H9 (cell line): ENCODE results near the gene IFT122. TPM values are rescaled to one million over a fixed set of nuclear protein-coding genes. Genes with fewer than 3 reads are reported as not detected.

Experiments
- DNase-seq: peaks from one replicate; pipeline ENCODE4 v3.0.0-alpha.2; 2017
- H2AFZ ChIP-seq: one replicate; pipeline ENCODE4 v1.6.1; 2013; ENCODE audit warnings: mild to moderate bottlenecking, low read length, control low read depth, moderate library complexity
- H2AK5ac ChIP-seq: 2 replicates; pipeline ENCODE4 v1.6.1; 2013; ENCODE audit warnings: low read length, control low read depth, mixed read lengths; ENCODE audit not compliant: insufficient read length
- H2BK120ac ChIP-seq: one replicate; pipeline ENCODE4 v1.6.1; 2013; ENCODE audit warnings: low read depth, mild to moderate bottlenecking, low read length, control low read depth, inconsistent platforms; ENCODE audit not compliant: poor library complexity, severe bottlenecking
- H2BK12ac ChIP-seq: 2 replicates; pipeline ENCODE4 v1.6.1; 2013; ENCODE audit warnings: low read length, control low read depth, mixed read lengths, low read depth; ENCODE audit not compliant: insufficient read length
- H2BK15ac ChIP-seq: 2 replicates; pipeline ENCODE4 v1.6.1; 2013; ENCODE audit warnings: low read depth, low read length, control low read depth
- H2BK20ac ChIP-seq: one replicate; pipeline ENCODE4 v1.6.1; 2013; ENCODE audit warnings: low read depth, mild to moderate bottlenecking, low read length, control low read depth, inconsistent platforms; ENCODE audit not compliant: poor library complexity, severe bottlenecking
- H2BK5ac ChIP-seq: 2 replicates; pipeline ENCODE4 v1.6.1; 2013; ENCODE audit warnings: low read length, control low read depth, mixed read lengths; ENCODE audit not compliant: insufficient read length
- H3K14ac ChIP-seq: 2 replicates; pipeline ENCODE4 v1.6.1; 2013; ENCODE audit warnings: low read length, control low read depth; ENCODE audit not compliant: insufficient read depth
- H3K18ac ChIP-seq: 2 replicates; pipeline ENCODE4 v1.6.1; 2013; ENCODE audit warnings: low read depth, mild to moderate bottlenecking, mixed read lengths, low read length, control low read depth; ENCODE audit not compliant: insufficient read length
- H3K23ac ChIP-seq: 2 replicates; pipeline ENCODE4 v1.6.1; 2013; ENCODE audit warnings: low read length, control low read depth, mixed read lengths, low read depth; ENCODE audit not compliant: insufficient read length
- H3K23me2 ChIP-seq: 2 replicates; pipeline ENCODE4 v1.6.1; 2013; ENCODE audit warnings: low read depth, mild to moderate bottlenecking, mixed read lengths, low read length, control low read depth; ENCODE audit not compliant: insufficient read length, poor library complexity, severe bottlenecking
- H3K27ac ChIP-seq: 2 replicates; pipeline ENCODE4 v1.5.1; 2013; ENCODE audit warnings: low read length, control low read depth, mixed read lengths, low read depth; ENCODE audit not compliant: insufficient read length
- H3K27me3 ChIP-seq: 2 replicates; pipeline ENCODE4 v1.6.1; 2013; ENCODE audit warnings: low read length, control low read depth, inconsistent platforms; ENCODE audit not compliant: insufficient read depth
- H3K4ac ChIP-seq: 2 replicates; pipeline ENCODE4 v1.6.1; 2013; ENCODE audit warnings: low read depth, mild to moderate bottlenecking, control low read depth, inconsistent platforms, low read length, moderate library complexity
- H3K4me1 ChIP-seq: 2 replicates; pipeline ENCODE4 v1.6.1; 2013; ENCODE audit warnings: low read length, control low read depth, inconsistent platforms; ENCODE audit not compliant: insufficient read depth
- H3K4me2 ChIP-seq: 2 replicates; pipeline ENCODE4 v1.6.1; 2013; ENCODE audit warnings: low read length, control low read depth, mixed read lengths; ENCODE audit not compliant: insufficient read length, insufficient read depth
- H3K56ac ChIP-seq: 2 replicates; pipeline ENCODE4 v1.6.1; 2013; ENCODE audit warnings: low read depth, mild to moderate bottlenecking, mixed read lengths, low read length, control low read depth; ENCODE audit not compliant: insufficient read length
- H3K79me1 ChIP-seq: 2 replicates; pipeline ENCODE4 v1.6.1; 2013; ENCODE audit warnings: low read depth, mild to moderate bottlenecking, moderate library complexity, low read length, control low read depth, inconsistent platforms; ENCODE audit not compliant: insufficient read depth, poor library complexity, severe bottlenecking
- H3K79me2 ChIP-seq: 2 replicates; pipeline ENCODE4 v1.6.1; 2013; ENCODE audit warnings: low read length, control low read depth, inconsistent platforms; ENCODE audit not compliant: insufficient read depth
- H3K9ac ChIP-seq: 2 replicates; pipeline ENCODE4 v1.6.1; 2013; ENCODE audit warnings: low read length, control low read depth, mixed read lengths; ENCODE audit not compliant: insufficient read length; ENCODE audit errors: extremely low read depth
- H3K9me3 ChIP-seq: one replicate; pipeline ENCODE4 v1.6.1; 2013; ENCODE audit warnings: low read depth, low read length, inconsistent platforms; ENCODE audit not compliant: control insufficient read depth
- H3T11ph ChIP-seq: one replicate; pipeline ENCODE4 v1.6.1; 2013; ENCODE audit warnings: mild to moderate bottlenecking, low read length, control low read depth, inconsistent platforms
- H4K20me1 ChIP-seq: one replicate; pipeline ENCODE4 v1.6.1; 2013; ENCODE audit not compliant: control insufficient read depth, insufficient read length, insufficient read depth
- H4K5ac ChIP-seq: 2 replicates; pipeline ENCODE4 v1.6.1; 2013; ENCODE audit warnings: low read depth, mild to moderate bottlenecking, mixed read lengths, low read length, control low read depth; ENCODE audit not compliant: insufficient read length
- H4K8ac ChIP-seq: replicated peaks from 2 replicates; pipeline ENCODE4 v1.6.1; 2013; ENCODE audit warnings: low read length, control low read depth, mixed read lengths, low read depth; ENCODE audit not compliant: insufficient read length
- H4K91ac ChIP-seq: 2 replicates; pipeline ENCODE4 v1.6.1; 2013; ENCODE audit warnings: low read depth, mild to moderate bottlenecking, moderate library complexity, mixed read lengths, low read length, control low read depth; ENCODE audit not compliant: insufficient read length
- H3K27ac Mint-ChIP-seq, 3 experiments: 2 replicates in 2 of 3; 3 replicates in 1 of 3; pipeline ENCODE4 v1.8.0; 2020 to 2021; ENCODE audit warnings: mixed read lengths in 3 of 3, mild to moderate bottlenecking in 1 of 3, moderate library complexity in 1 of 3
- H3K27me3 Mint-ChIP-seq: 2 replicates; pipeline ENCODE4 v1.8.0; 2021; ENCODE audit warnings: low read depth, mild to moderate bottlenecking, moderate library complexity, mixed read lengths
- H3K36me3 Mint-ChIP-seq, 3 experiments: 2 replicates in 2 of 3; 3 replicates in 1 of 3; pipeline ENCODE4 v1.8.0; 2020 to 2021; ENCODE audit warnings: low read depth in 3 of 3, mixed read lengths in 3 of 3; ENCODE audit not compliant: insufficient read depth in 1 of 3
- H3K4me1 Mint-ChIP-seq, 2 experiments: 2 replicates each; pipeline ENCODE4 v1.8.0; 2020; ENCODE audit warnings: mixed read lengths in 2 of 2
- H3K4me3 Mint-ChIP-seq, 2 experiments: 2 replicates in 1 of 2; 3 replicates in 1 of 2; pipeline ENCODE4 v1.8.0; 2020 to 2021; ENCODE audit warnings: mild to moderate bottlenecking in 2 of 2, mixed read lengths in 2 of 2, moderate library complexity in 1 of 2
- H3K9me3 Mint-ChIP-seq, 2 experiments: 2 replicates in 1 of 2; 3 replicates in 1 of 2; pipeline ENCODE4 v1.8.0; 2020; ENCODE audit warnings: mild to moderate bottlenecking in 2 of 2, mixed read lengths in 2 of 2, moderate library complexity in 1 of 2
- CTCF ChIP-seq: fragments of 200-600 bp; sonication (generic); conservative IDR thresholded peaks from 3 replicates; pipeline ENCODE4 v1.8.0; 2021; ENCODE audit warnings: antibody characterized with exemption, mild to moderate bottlenecking
- WGBS: extraction: QIAGEN DNeasy Blood & Tissue Kit; methylation state at CpG from one replicate; pipeline ENCODE4 v1.1.7; 2013; ENCODE audit warnings: missing lambda C conversion rate, low lambda C conversion rate, mixed read lengths; ENCODE audit not compliant: insufficient read length; ENCODE audit errors: extremely low coverage; 5-methylcytosine and 5-hydroxymethylcytosine counted together
- total RNA-seq: library from RNA; stranded (reverse); gene quantifications from 2 replicates; pipeline ENCODE4 v1.2.1, GENCODE V29; 2021

IFT122 gene
- total RNA-seq, 1 experiment from 2014 or later: 19.3 TPM

DNA sequence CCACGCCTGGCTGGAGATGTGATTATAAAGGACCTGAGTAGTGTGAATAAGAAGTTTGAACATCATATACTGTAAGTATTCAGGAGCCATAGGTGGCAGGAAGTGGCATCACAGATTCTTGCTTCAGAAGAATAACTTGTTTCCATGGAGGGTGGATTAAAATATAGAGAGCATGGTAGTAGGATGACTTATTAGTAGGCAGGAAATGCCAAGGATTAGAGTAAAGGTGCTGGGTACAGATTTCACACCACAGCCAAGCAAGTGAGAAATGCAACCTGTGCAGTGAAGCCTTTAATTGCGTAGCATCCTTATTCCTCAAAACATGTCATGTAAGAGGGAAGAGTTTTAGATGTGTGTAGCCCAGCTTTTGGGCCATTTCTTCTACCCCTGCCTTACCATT is 30.8 kb downstream of the IFT122 start:
- Histone ChIP-seq H3K18ac (no peak overlapping the region), H3T11ph (no peak overlapping the region), H3K23me2 (no peaks in the 10 kb centered on the region), H3K27me3 (no peaks in the 10 kb centered on the region), H2AFZ (no peak overlapping the region), H3K27ac (no peak overlapping the region), H3K4me2 (no peak overlapping the region), H3K9ac (no peak overlapping the region), H4K20me1 (no peaks in the 10 kb centered on the region), H2BK5ac (no peak overlapping the region), H3K79me1 (no peaks in the 10 kb centered on the region), H4K8ac (no peak overlapping the region), H2BK15ac (no peak overlapping the region), H3K56ac (no peak overlapping the region), H2BK12ac (no peak overlapping the region), H2BK20ac (no peak overlapping the region), H4K91ac (no peak overlapping the region), H3K23ac (no peak overlapping the region), H3K14ac (no peak overlapping the region), H3K79me2 (no peaks in the 10 kb centered on the region), H3K4me1 (no peaks in the 10 kb centered on the region), H2AK5ac (no peak overlapping the region), H3K4ac (no peak overlapping the region), H4K5ac (no peak overlapping the region), H3K9me3 (no peaks in the 10 kb centered on the region), H2BK120ac (no peak overlapping the region)
- peaks cover 2 to 10% (median 10%) of the 10 kb centered on the region in 3 experiments; a peak in 5 of 7 replicates for H3K36me3 Mint-ChIP-seq
- no CpG with 5 or more reads among the region's 2 CpGs for WGBS
- H3K27ac Mint-ChIP-seq: no peak overlapping the region
- no peaks in the 10 kb centered on the region for H3K9me3 Mint-ChIP-seq
- DNase-seq: no peak
- no peaks in the 10 kb centered on the region for H3K27me3 Mint-ChIP-seq
- H3K4me1 Mint-ChIP-seq: no peaks in the 10 kb centered on the region
- H3K4me3 Mint-ChIP-seq: no peak overlapping the region
- TF ChIP-seq CTCF: no peak
